ENCODE results near the gene DVL2. TPM values are rescaled to one million over a fixed set of nuclear protein-coding genes. Genes with fewer than 3 reads are reported as not detected.

The DVL2 gene
- total and polyA plus RNA-seq, 2 of the 13 experiments (the other 11 are each of a cell fraction or from before 2014, with no cell fraction given) = 5.7 to 38.2 TPM

GRCh38 chr17:7282752-7283321, 48.5 kb upstream of the DVL2 start (continued):
- TF ChIP-seq ZNF574 (CRISPR knock-in tag; IDR thresholded peaks at IDR 0.05) (no peak), ZNF724P (CRISPR knock-in tag; IDR thresholded peaks at IDR 0.05; ENCODE audit: borderline replicate concordance) (no peak), ZNF253 (CRISPR knock-in tag; IDR thresholded peaks at IDR 0.05; ENCODE audit: borderline replicate concordance) (no peak), SAP130 (CRISPR knock-in tag; IDR thresholded peaks at IDR 0.05; ENCODE audit: low read depth) (peak; percentile 45), CREBL2 (CRISPR knock-in tag; IDR thresholded peaks at IDR 0.05; ENCODE audit: borderline replicate concordance) (no peak), HNRNPH1 (optimal IDR thresholded peaks at IDR 0.05; ENCODE audit: low read depth, low read length) (no peak), SAFB2 (CRISPR knock-in tag; IDR thresholded peaks at IDR 0.05; ENCODE audit: borderline replicate concordance, low read depth) (no peak), SMC3 (IDR thresholded peaks at IDR 0.05; ENCODE audit: low read length) (no peak), MXD1 (CRISPR knock-in tag; IDR thresholded peaks at IDR 0.05) (no peak), ZBTB44 (CRISPR knock-in tag; IDR thresholded peaks at IDR 0.05) (no peak), SRSF9 (IDR thresholded peaks at IDR 0.05; ENCODE audit: borderline replicate concordance, insufficient read depth, low read depth, low read length, poor library complexity, severe bottlenecking) (no peak), TAF15 (IDR thresholded peaks at IDR 0.05; ENCODE audit: low read depth, low read length, poor library complexity, severe bottlenecking) (no peak), ELF3 (CRISPR knock-in tag; IDR thresholded peaks at IDR 0.05) (no peak), ARID5B (CRISPR knock-in tag; IDR thresholded peaks at IDR 0.05) (no peak), SNAI1 (CRISPR knock-in tag; IDR thresholded peaks at IDR 0.05; ENCODE audit: borderline replicate concordance) (no peak), ZNF772 (CRISPR knock-in tag; IDR thresholded peaks at IDR 0.05) (no peak), ZSCAN12 (CRISPR knock-in tag; IDR thresholded peaks at IDR 0.05) (no peak), ZFP1 (CRISPR knock-in tag; IDR thresholded peaks at IDR 0.05) (no peak), ZNF784 (CRISPR knock-in tag; IDR thresholded peaks at IDR 0.05; ENCODE audit: borderline replicate concordance) (no peak), MED13 (CRISPR knock-in tag; IDR thresholded peaks at IDR 0.05) (no peak), SALL2 (CRISPR knock-in tag; IDR thresholded peaks at IDR 0.05) (no peak)

Data from HepG2 (cell line).